OCI-LY1 (cell line): ENCODE measurements around the gene SMOC2.

Source experiments
- H2AFZ ChIP-seq: fragments of 200-600 bp; sonication (generic), shearing (Covaris generic); 2 replicates; pipeline ENCODE4 v1.6.0; 2014; ENCODE audit warnings: antibody characterized with exemption, mild to moderate bottlenecking, low read length
- H3F3A ChIP-seq: fragments of 200-600 bp; sonication (generic), shearing (Covaris generic); 2 replicates; pipeline ENCODE4 v1.6.0; 2014; ENCODE audit warnings: mild to moderate bottlenecking, antibody characterized with exemption, low read length, moderate library complexity; ENCODE audit not compliant: insufficient read depth
- H3K27ac ChIP-seq: fragments of 200-600 bp; sonication (generic); 2 replicates; pipeline ENCODE4 v1.5.1; 2014; ENCODE audit warnings: low read length, mixed run types, mild to moderate bottlenecking, low read depth; ENCODE audit not compliant: poor library complexity, severe bottlenecking
- H3K27me3 ChIP-seq: fragments of 200-600 bp; sonication (generic); 2 replicates; pipeline ENCODE4 v1.6.0; 2014; ENCODE audit warnings: antibody characterized with exemption, mild to moderate bottlenecking, low read length, moderate library complexity; ENCODE audit not compliant: insufficient read depth
- H3K36me3 ChIP-seq: fragments of 200-600 bp; sonication (generic); 2 replicates; pipeline ENCODE4 v1.6.1; 2014; ENCODE audit warnings: mild to moderate bottlenecking, antibody characterized with exemption, low read length, moderate library complexity, mixed read lengths; ENCODE audit not compliant: insufficient read depth
- H3K4me1 ChIP-seq: fragments of 200-600 bp; sonication (generic); 2 replicates; pipeline ENCODE4 v1.5.1; 2014; ENCODE audit warnings: mild to moderate bottlenecking, low read length, moderate library complexity; ENCODE audit not compliant: insufficient read depth, severe bottlenecking
- H3K4me2 ChIP-seq: fragments of 200-600 bp; sonication (generic), shearing (Covaris generic); 2 replicates; pipeline ENCODE4 v1.6.1; 2014; ENCODE audit warnings: low read length
- H3K4me3 ChIP-seq: fragments of 200-600 bp; sonication (generic); 2 replicates; pipeline ENCODE4 v1.5.1; 2014; ENCODE audit warnings: low read length, low read depth, mild to moderate bottlenecking, mixed read lengths; ENCODE audit not compliant: poor library complexity, severe bottlenecking
- H3K79me2 ChIP-seq: fragments of 200-600 bp; shearing (Covaris generic); 2 replicates; pipeline ENCODE4 v1.6.1; 2016; ENCODE audit warnings: mixed run types, low read length, mixed read lengths; ENCODE audit not compliant: insufficient read depth
- H3K9ac ChIP-seq: fragments of 200-600 bp; sonication (generic), shearing (Covaris generic); 2 replicates; pipeline ENCODE4 v1.6.1; 2014; ENCODE audit warnings: mild to moderate bottlenecking, low read length, mixed read lengths
- H3K9me2 ChIP-seq: fragments of 200-600 bp; sonication (generic), shearing (Covaris generic); 2 replicates; pipeline ENCODE4 v1.6.1; 2014; ENCODE audit warnings: low read depth, mild to moderate bottlenecking, low read length, mixed read lengths
- H3K9me3 ChIP-seq: fragments of 200-600 bp; shearing (Covaris generic); 2 replicates; pipeline ENCODE4 v1.6.1; 2014; ENCODE audit warnings: low read length, mixed read lengths
- H4K20me1 ChIP-seq: fragments of 200-600 bp; sonication (generic), shearing (Covaris generic); 2 replicates; pipeline ENCODE4 v1.6.0; 2016; ENCODE audit warnings: mild to moderate bottlenecking, low read length; ENCODE audit not compliant: insufficient read depth
- EZH2 ChIP-seq: fragments of 200-600 bp; sonication (generic), shearing (Covaris generic); IDR thresholded peaks from 2 replicates; pipeline ENCODE4 v1.8.0; 2017; ENCODE audit warnings: borderline replicate concordance, mixed run types, mild to moderate bottlenecking, antibody characterized with exemption, low read length, moderate library complexity, mixed read lengths
- TF ChIP-seq, protein P1 (sequence below): fragments of 200-600 bp; sonication (generic), shearing (Covaris generic); IDR thresholded peaks from 2 replicates; pipeline ENCODE4 v1.5.1; 2017; ENCODE audit warnings: mild to moderate bottlenecking, antibody characterized with exemption, low read length, moderate library complexity, mixed read lengths

The SMOC2 gene

DNA sequence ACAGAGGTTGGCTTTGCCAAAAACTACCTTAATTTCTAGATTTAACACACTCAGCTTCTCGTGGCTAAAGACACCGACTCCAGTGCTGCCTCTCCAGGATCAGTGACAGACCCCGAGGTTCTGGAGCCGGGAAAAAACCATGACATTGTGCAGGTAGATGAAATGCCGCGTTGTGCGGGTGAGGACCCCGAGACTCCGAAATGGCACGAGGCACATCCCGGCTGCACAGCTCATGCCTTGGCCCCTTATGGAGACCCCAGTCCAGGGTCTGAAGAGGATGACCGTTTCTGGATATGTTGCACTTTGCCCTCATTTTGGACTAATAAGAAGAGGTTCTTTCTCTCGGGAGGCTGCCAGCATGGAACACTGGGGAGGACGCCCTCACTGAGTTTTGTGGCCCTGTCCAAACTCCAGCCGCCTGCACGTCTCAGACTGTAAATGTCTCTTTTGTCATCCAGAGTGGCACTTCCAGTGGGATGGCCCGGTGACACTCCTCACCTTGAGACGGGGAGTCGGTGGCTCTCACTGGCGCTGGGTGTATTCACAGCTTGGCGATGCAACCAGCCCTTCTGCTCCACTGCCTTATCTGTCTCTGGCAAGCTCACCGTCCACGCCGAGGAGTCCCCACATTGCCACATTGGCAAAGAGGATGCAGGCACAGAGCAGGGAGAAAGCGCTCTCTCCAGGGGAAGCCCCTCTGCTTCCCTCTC, 245.2 kb downstream of the SMOC2 start:
- no peak overlapping the region for H3K27ac ChIP-seq

DNA sequence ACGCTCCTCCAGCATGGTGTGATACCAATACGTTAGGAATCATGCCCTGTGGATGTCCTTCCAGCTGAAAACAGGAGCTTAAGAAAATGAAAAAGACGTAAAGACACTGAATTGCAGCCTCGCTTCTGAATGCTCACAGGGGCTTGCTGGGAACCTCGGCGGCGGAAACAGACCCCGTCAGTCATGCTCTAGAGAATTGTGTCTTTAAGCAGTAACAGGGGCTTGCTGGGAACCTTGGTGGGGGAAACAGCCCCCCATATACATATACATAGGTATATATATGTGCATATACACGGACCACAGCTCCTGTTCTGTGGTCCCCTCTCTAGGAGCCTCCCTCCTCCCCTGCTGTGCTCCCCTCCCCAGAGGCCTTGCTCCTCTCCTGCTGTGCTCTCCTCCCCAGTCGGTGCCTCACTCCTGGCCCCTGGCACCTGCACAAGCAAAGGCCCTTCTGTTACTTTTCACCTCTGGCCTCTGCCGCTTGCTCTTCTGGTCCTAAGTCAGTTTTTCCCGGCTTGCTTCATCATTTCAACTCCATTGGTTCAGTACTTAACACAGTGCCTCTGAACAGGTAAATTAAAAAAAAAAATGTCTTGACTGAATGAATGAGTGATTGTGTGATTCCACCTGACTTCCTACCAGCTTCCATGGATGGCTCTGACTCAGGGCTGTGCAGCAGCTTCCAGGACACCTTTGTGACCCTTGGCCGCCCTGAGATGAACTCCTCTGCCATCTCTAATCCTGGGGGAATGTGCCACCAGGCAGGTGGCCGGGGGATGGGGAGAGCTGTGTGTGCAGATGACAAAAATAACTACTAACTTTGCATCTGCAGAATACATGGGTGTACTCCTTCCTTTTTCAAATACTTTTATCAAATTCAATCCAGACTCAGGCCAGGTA, 246.1 kb downstream of the SMOC2 start:
- no peaks in the 10 kb centered on the region for H4K20me1 ChIP-seq
- no peaks in the 10 kb centered on the region for H3K79me2 ChIP-seq
- no peaks in the 10 kb centered on the region for H3K36me3 ChIP-seq
- no peak overlapping the region for H2AFZ ChIP-seq
- H3K4me1 ChIP-seq = no peaks in the 10 kb centered on the region
- no peak overlapping the region for H3K4me2 ChIP-seq
- H3K9me3 ChIP-seq = no peaks in the 10 kb centered on the region
- no peak overlapping the region for H3K27ac ChIP-seq
- H3K9me2 ChIP-seq = no peaks in the 10 kb centered on the region
- no peak overlapping the region for H3K9ac ChIP-seq
- H3K4me3 ChIP-seq = no peak overlapping the region
- no peaks in the 10 kb centered on the region for H3F3A ChIP-seq
- TF ChIP-seq EZH2 = no peak
- TF ChIP-seq, protein P1, sequence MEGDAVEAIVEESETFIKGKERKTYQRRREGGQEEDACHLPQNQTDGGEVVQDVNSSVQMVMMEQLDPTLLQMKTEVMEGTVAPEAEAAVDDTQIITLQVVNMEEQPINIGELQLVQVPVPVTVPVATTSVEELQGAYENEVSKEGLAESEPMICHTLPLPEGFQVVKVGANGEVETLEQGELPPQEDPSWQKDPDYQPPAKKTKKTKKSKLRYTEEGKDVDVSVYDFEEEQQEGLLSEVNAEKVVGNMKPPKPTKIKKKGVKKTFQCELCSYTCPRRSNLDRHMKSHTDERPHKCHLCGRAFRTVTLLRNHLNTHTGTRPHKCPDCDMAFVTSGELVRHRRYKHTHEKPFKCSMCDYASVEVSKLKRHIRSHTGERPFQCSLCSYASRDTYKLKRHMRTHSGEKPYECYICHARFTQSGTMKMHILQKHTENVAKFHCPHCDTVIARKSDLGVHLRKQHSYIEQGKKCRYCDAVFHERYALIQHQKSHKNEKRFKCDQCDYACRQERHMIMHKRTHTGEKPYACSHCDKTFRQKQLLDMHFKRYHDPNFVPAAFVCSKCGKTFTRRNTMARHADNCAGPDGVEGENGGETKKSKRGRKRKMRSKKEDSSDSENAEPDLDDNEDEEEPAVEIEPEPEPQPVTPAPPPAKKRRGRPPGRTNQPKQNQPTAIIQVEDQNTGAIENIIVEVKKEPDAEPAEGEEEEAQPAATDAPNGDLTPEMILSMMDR = no peak
- H3K27me3 ChIP-seq = no peaks in the 10 kb centered on the region

More for the DNA sequence above, 245.2 kb downstream of the SMOC2 start:
- no peak overlapping the region for H3K4me2 ChIP-seq
- no peaks in the 10 kb centered on the region for H3K36me3 ChIP-seq
- TF ChIP-seq, protein P1 = no peak
- no peak for TF ChIP-seq EZH2
- H3K79me2 ChIP-seq = no peaks in the 10 kb centered on the region
- H2AFZ ChIP-seq = no peak overlapping the region
- H4K20me1 ChIP-seq = no peaks in the 10 kb centered on the region
- H3K4me1 ChIP-seq = no peaks in the 10 kb centered on the region
- H3K9me2 ChIP-seq = no peaks in the 10 kb centered on the region
- H3K9ac ChIP-seq = no peak overlapping the region
- no peak overlapping the region for H3K4me3 ChIP-seq
- H3F3A ChIP-seq = no peaks in the 10 kb centered on the region
- no peaks in the 10 kb centered on the region for H3K9me3 ChIP-seq
- no peaks in the 10 kb centered on the region for H3K27me3 ChIP-seq

DNA sequence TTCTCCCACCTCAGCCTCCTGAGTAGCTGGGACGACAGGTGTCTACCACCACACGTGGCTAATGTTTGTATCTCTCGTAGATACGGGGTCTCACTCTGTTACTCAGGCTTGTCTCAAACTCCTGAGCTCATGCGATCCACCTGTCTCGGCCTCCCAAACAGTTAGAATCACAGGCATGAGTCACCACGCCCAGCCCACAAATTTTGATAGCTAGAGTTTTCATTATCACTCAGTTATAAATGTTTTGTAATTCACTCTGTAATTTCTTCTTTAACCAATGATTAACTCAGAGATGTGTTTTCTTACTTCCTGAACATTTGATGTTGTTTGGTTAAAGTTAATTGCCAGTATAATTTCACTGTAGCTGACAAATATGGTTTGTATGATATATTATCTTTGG, 249.3 kb downstream of the SMOC2 start:
- H3K4me2 ChIP-seq = no peak overlapping the region
- TF ChIP-seq EZH2 = no peak
- TF ChIP-seq, protein P1 = no peak
- H3K4me1 ChIP-seq = no peaks in the 10 kb centered on the region
- no peaks in the 10 kb centered on the region for H3K79me2 ChIP-seq
- no peaks in the 10 kb centered on the region for H3K36me3 ChIP-seq
- H3K27ac ChIP-seq = no peak overlapping the region
- no peaks in the 10 kb centered on the region for H3K27me3 ChIP-seq
- no peak overlapping the region for H3K9ac ChIP-seq
- no peak overlapping the region for H2AFZ ChIP-seq
- H3K9me2 ChIP-seq = no peaks in the 10 kb centered on the region
- no peaks in the 10 kb centered on the region for H3F3A ChIP-seq
- no peak overlapping the region for H3K4me3 ChIP-seq
- H3K9me3 ChIP-seq = no peaks in the 10 kb centered on the region
- H4K20me1 ChIP-seq = no peaks in the 10 kb centered on the region
